PC-9 (cell line): ENCODE results near the gene LCE1E. TPM values are rescaled to one million over a fixed set of nuclear protein-coding genes. Genes with fewer than 3 reads are reported as not detected.

Source experiments
- Bru-seq: library from RNA; stranded (reverse); fragments of 400-500 nt; gene quantifications from one replicate; lab custom pipeline; 2021; lab: Mats Ljungman, UMichigan
- BruChase-seq, 2 experiments: library from RNA; stranded (reverse); fragments of 400-500 nt; gene quantifications; one replicate each; lab custom pipeline; 2021; lab: Mats Ljungman, UMichigan
- BruUV-seq: library from RNA; stranded (reverse); fragments of 400-500 nt; replicated peaks from 2 replicates; lab custom pipeline; 2021; lab: Mats Ljungman, UMichigan
- CTCF ChIA-PET: fragments of 300-600 bp; sonication (Branson Sonifier 250); formaldehyde crosslinking; loops from one replicate; lab custom pipeline; 2022; ENCODE audit warnings: antibody characterized with exemption; lab: Charles Lee
- POLR2A ChIA-PET: fragments of 300-600 bp; sonication (Branson Sonifier 250); formaldehyde crosslinking; loops from one replicate; lab custom pipeline; 2022; ENCODE audit warnings: antibody characterized with exemption; ENCODE audit not compliant: unreplicated experiment; lab: Charles Lee
- DNase-seq, 2 experiments: peaks; one replicate each; pipeline versions ENCODE4 v3.0.0 to v3.0.0-alpha.2; 2015 to 2022; ENCODE audit warnings: mixed read lengths in 1 of 2
- H2AFZ ChIP-seq: fragments of 200-600 bp; sonication (generic); 2 replicates; pipeline ENCODE4 v1.8.1; 2017; ENCODE audit warnings: antibody characterized with exemption
- H3F3A ChIP-seq: fragments of 200-600 bp; sonication (generic); 2 replicates; pipeline ENCODE4 v1.8.1; 2017; ENCODE audit warnings: antibody characterized with exemption, mild to moderate bottlenecking, low read depth; ENCODE audit not compliant: insufficient read depth
- H3K27ac ChIP-seq: fragments of 200-600 bp; sonication (generic); 2 replicates; pipeline ENCODE4 v1.6.1; 2016; ENCODE audit warnings: mixed run types
- H3K27me3 ChIP-seq: fragments of 200-600 bp; sonication (generic); 2 replicates; pipeline ENCODE4 v1.6.1; 2016; ENCODE audit warnings: low read depth, mixed run types; ENCODE audit not compliant: insufficient read depth
- H3K36me3 ChIP-seq: fragments of 200-600 bp; sonication (generic); 2 replicates; pipeline ENCODE4 v1.6.1; 2016; ENCODE audit warnings: low read depth, mixed run types
- H3K4me1 ChIP-seq: fragments of 200-600 bp; sonication (generic); replicated peaks from 2 replicates; pipeline ENCODE4 v1.6.1; 2016; ENCODE audit warnings: mixed run types; ENCODE audit not compliant: insufficient read depth
- H3K4me2 ChIP-seq: fragments of 200-600 bp; sonication (generic); 2 replicates; pipeline ENCODE4 v1.6.1; 2017; ENCODE audit warnings: mixed run types
- H3K4me3 ChIP-seq: fragments of 200-600 bp; sonication (generic); 2 replicates; pipeline ENCODE4 v1.6.1; 2016; ENCODE audit warnings: mixed run types
- H3K79me2 ChIP-seq: fragments of 200-600 bp; sonication (generic); 2 replicates; pipeline ENCODE4 v1.6.1; 2017; ENCODE audit warnings: low read depth, mixed run types
- H3K9me2 ChIP-seq: fragments of 200-600 bp; sonication (generic); 2 replicates; pipeline ENCODE4 v1.8.1; 2017; ENCODE audit warnings: mild to moderate bottlenecking; ENCODE audit not compliant: insufficient read depth
- H3K9me3 ChIP-seq: fragments of 200-600 bp; sonication (generic); 2 replicates; pipeline ENCODE4 v1.8.1; 2016; ENCODE audit warnings: low read depth; ENCODE audit not compliant: insufficient read depth
- H4K20me1 ChIP-seq: fragments of 200-600 bp; sonication (generic); 2 replicates; pipeline ENCODE4 v1.8.1; 2017; ENCODE audit not compliant: insufficient read depth
- EZH2 ChIP-seq: fragments of 200-600 bp; sonication (generic); IDR thresholded peaks from 2 replicates; pipeline ENCODE4 v1.8.0; 2017; ENCODE audit warnings: antibody characterized with exemption, low read depth
- intact Hi-C: fragments of 100-400 bp; cut with micrococcal nuclease; formaldehyde crosslinking; loops from one replicate; pipeline ENCODE4 v1.10.0; 2022; ENCODE audit not compliant: unreplicated experiment
- long read RNA-seq: library from polyadenylated mRNA; stranded (forward); transcript quantifications from one replicate; pipeline ENCODE4 v2.0.0, GENCODE V29; 2022
- total RNA-seq: library from RNA; stranded (reverse); gene quantifications from 2 replicates; pipeline ENCODE4 v1.2.3, GENCODE V29; 2021
- TF ChIP-seq, protein P1 (sequence below): fragments of 200-600 bp; sonication (generic); conservative IDR thresholded peaks from 2 replicates; pipeline ENCODE4 v1.6.1; 2017; ENCODE audit warnings: mixed run types, antibody characterized with exemption, mild to moderate bottlenecking, moderate library complexity

LCE1E gene, protein sequence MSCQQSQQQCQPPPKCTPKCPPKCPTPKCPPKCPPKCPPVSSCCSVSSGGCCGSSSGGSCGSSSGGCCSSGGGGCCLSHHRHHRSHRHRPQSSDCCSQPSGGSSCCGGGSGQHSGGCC
- total RNA-seq, result not detected in 2 replicates
- Bru-seq, nascent RNA, result not detected
- not detected for BruChase-seq, experiment 1, labeled RNA remaining after a 2-hour chase
- not detected for BruChase-seq, experiment 2, labeled RNA remaining after a 6-hour chase
- long read RNA-seq, result 0 reads

DNA sequence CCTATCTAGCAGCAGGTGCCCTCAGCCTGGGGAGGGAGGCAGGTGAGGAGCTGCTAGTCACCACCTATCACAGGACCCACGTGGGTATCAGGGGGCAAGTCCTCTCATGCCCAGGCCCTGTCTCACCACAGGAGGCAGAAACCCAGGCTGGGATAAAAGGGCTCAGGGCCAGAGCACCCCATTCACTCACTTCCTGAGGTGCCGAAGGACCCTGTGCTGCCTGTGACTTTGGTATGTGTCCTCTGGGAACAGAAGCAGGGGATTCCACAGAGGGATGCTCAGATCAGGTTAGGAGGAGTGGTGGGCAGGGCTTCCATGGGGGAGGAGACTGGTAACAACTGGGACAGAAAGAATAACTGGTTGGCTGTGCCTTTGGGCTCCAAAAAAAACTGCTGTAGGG, at the start of gene LCE1E:
Gene LCE1E (plus strand): TSS at position 181 of the 400 bp plus-strand sequence. CDS start 1,043 bp downstream, outside the sequence.
- no peak within 1 kb of the TSS for H3K4me3 ChIP-seq
- no TSS peak for BruUV-seq
- H3K4me2 ChIP-seq, result no peak within 1 kb of the TSS
- H3K79me2 ChIP-seq, result no peaks in the 10 kb centered on the region
- no peaks in the 10 kb centered on the region for H3K4me1 ChIP-seq
- no peak within 1 kb of the TSS for H3K27ac ChIP-seq
- ChIA-PET CTCF (no interaction called here), POLR2A (no interaction called here)
- H3K27me3 ChIP-seq, result peaks cover 16% of the 10 kb centered on the region; the same call in 1 of the 2 replicates
- intact Hi-C loops, result no loop called here
- no peaks in the 10 kb centered on the region for H3F3A ChIP-seq
- no peaks in the 10 kb centered on the region for H3K36me3 ChIP-seq
- no peak for TF ChIP-seq EZH2
- TF ChIP-seq, protein P1, sequence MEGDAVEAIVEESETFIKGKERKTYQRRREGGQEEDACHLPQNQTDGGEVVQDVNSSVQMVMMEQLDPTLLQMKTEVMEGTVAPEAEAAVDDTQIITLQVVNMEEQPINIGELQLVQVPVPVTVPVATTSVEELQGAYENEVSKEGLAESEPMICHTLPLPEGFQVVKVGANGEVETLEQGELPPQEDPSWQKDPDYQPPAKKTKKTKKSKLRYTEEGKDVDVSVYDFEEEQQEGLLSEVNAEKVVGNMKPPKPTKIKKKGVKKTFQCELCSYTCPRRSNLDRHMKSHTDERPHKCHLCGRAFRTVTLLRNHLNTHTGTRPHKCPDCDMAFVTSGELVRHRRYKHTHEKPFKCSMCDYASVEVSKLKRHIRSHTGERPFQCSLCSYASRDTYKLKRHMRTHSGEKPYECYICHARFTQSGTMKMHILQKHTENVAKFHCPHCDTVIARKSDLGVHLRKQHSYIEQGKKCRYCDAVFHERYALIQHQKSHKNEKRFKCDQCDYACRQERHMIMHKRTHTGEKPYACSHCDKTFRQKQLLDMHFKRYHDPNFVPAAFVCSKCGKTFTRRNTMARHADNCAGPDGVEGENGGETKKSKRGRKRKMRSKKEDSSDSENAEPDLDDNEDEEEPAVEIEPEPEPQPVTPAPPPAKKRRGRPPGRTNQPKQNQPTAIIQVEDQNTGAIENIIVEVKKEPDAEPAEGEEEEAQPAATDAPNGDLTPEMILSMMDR, result no peak
- DNase-seq, result no peak
- no peaks in the 10 kb centered on the region for H3K9me3 ChIP-seq
- no peaks in the 10 kb centered on the region for H4K20me1 ChIP-seq
- H2AFZ ChIP-seq, result no peak within 1 kb of the TSS
- H3K9me2 ChIP-seq, result no peaks in the 10 kb centered on the region

DNA sequence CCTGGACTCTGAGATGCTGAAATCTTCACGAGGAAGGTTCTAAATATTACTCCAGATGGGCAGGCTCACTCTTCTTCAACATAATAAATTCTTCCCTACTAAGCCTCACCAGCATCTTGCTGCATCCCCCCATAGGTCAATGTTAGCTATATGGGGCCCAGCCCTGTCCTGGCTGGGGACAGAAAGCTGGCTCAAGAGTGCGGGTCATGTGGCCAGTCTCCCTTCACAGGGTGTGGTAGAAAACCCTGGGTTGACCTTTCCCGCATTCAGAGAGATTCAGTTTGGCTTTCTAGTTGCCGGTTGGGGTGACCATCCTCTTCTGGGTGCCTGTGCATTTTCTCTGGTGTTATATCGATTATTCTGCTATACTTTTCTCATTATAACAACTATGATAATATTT, 48.1 kb upstream of the LCE1E start:
- H3F3A ChIP-seq, result no peaks in the 10 kb centered on the region
- ChIA-PET CTCF (no interaction called here), POLR2A (no interaction called here)
- BruUV-seq, result no TSS peak
- 0 out of 2 replicates have a peak, but pooled peaks cover 1% of the 10 kb centered on the region for H3K27me3 ChIP-seq
- no peak for DNase-seq
- intact Hi-C loops, result no loop called here
- no peaks in the 10 kb centered on the region for H3K9me2 ChIP-seq
- no peak overlapping the region for H3K4me3 ChIP-seq
- H3K4me2 ChIP-seq, result no peak overlapping the region
- H3K79me2 ChIP-seq, result no peaks in the 10 kb centered on the region
- no peaks in the 10 kb centered on the region for H4K20me1 ChIP-seq
- H2AFZ ChIP-seq, result no peak overlapping the region
- no peaks in the 10 kb centered on the region for H3K9me3 ChIP-seq
- H3K36me3 ChIP-seq, result no peaks in the 10 kb centered on the region
- H3K27ac ChIP-seq, result no peak overlapping the region
- TF ChIP-seq, protein P1, result no peak
- TF ChIP-seq EZH2, result no peak
- H3K4me1 ChIP-seq, result no peaks in the 10 kb centered on the region

DNA sequence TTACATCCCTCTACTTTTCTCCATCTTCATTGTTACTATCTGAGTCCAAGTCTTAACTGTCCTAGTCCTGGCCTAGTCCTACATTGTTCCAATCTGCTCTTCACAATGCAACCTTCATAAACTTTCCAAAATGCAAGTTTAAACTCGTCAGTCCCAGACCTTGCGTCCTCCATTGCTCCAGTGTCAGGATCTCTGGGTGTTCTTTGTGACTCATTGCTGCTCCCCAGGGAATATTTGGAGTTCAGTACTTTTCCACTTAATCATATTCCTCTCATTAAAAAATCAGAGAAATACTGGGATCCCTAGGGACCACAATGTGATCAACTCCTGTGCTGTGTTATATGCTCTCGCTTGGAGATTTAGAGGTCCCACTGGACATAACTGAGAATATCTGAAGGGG, 46.2 kb upstream of the LCE1E start:
- H3K4me3 ChIP-seq, result no peak overlapping the region
- intact Hi-C loops, result no loop called here
- no peaks in the 10 kb centered on the region for H3F3A ChIP-seq
- no peak overlapping the region for H2AFZ ChIP-seq
- no peaks in the 10 kb centered on the region for H4K20me1 ChIP-seq
- no peaks in the 10 kb centered on the region for H3K9me2 ChIP-seq
- H3K79me2 ChIP-seq, result no peaks in the 10 kb centered on the region
- H3K27me3 ChIP-seq, result no peaks in the 10 kb centered on the region
- no TSS peak for BruUV-seq
- H3K4me1 ChIP-seq, result no peaks in the 10 kb centered on the region
- H3K27ac ChIP-seq, result no peak overlapping the region
- no peaks in the 10 kb centered on the region for H3K36me3 ChIP-seq
- no peaks in the 10 kb centered on the region for H3K9me3 ChIP-seq
- no peak for DNase-seq
- no peak for TF ChIP-seq EZH2
- TF ChIP-seq, protein P1, result no peak
- no peak overlapping the region for H3K4me2 ChIP-seq
- POLR2A ChIA-PET, result no interaction called here
- CTCF ChIA-PET, result no interaction called here
